PC-9 (cell line): ENCODE results near the gene C6orf15. TPM values are rescaled to one million over a fixed set of nuclear protein-coding genes. Genes with fewer than 3 reads are reported as not detected.

Source experiments
- BruUV-seq: library from RNA; stranded (reverse); fragments of 400-500 nt; replicated peaks from 2 replicates; lab custom pipeline; 2021; lab: Mats Ljungman, UMichigan
- CTCF ChIA-PET: fragments of 300-600 bp; sonication (Branson Sonifier 250); formaldehyde crosslinking; loops from one replicate; lab custom pipeline; 2022; ENCODE audit warnings: antibody characterized with exemption; lab: Charles Lee
- POLR2A ChIA-PET: fragments of 300-600 bp; sonication (Branson Sonifier 250); formaldehyde crosslinking; loops from one replicate; lab custom pipeline; 2022; ENCODE audit warnings: antibody characterized with exemption; ENCODE audit not compliant: unreplicated experiment; lab: Charles Lee
- DNase-seq, 2 experiments: peaks; one replicate each; pipeline versions ENCODE4 v3.0.0 to v3.0.0-alpha.2; 2015 to 2022; ENCODE audit warnings: mixed read lengths in 1 of 2
- H2AFZ ChIP-seq: fragments of 200-600 bp; sonication (generic); 2 replicates; pipeline ENCODE4 v1.8.1; 2017; ENCODE audit warnings: antibody characterized with exemption
- H3F3A ChIP-seq: fragments of 200-600 bp; sonication (generic); 2 replicates; pipeline ENCODE4 v1.8.1; 2017; ENCODE audit warnings: antibody characterized with exemption, mild to moderate bottlenecking, low read depth; ENCODE audit not compliant: insufficient read depth
- H3K27ac ChIP-seq: fragments of 200-600 bp; sonication (generic); 2 replicates; pipeline ENCODE4 v1.6.1; 2016; ENCODE audit warnings: mixed run types
- H3K27me3 ChIP-seq: fragments of 200-600 bp; sonication (generic); 2 replicates; pipeline ENCODE4 v1.6.1; 2016; ENCODE audit warnings: low read depth, mixed run types; ENCODE audit not compliant: insufficient read depth
- H3K36me3 ChIP-seq: fragments of 200-600 bp; sonication (generic); 2 replicates; pipeline ENCODE4 v1.6.1; 2016; ENCODE audit warnings: low read depth, mixed run types
- H3K4me1 ChIP-seq: fragments of 200-600 bp; sonication (generic); replicated peaks from 2 replicates; pipeline ENCODE4 v1.6.1; 2016; ENCODE audit warnings: mixed run types; ENCODE audit not compliant: insufficient read depth
- H3K4me2 ChIP-seq: fragments of 200-600 bp; sonication (generic); 2 replicates; pipeline ENCODE4 v1.6.1; 2017; ENCODE audit warnings: mixed run types
- H3K4me3 ChIP-seq: fragments of 200-600 bp; sonication (generic); 2 replicates; pipeline ENCODE4 v1.6.1; 2016; ENCODE audit warnings: mixed run types
- H3K79me2 ChIP-seq: fragments of 200-600 bp; sonication (generic); 2 replicates; pipeline ENCODE4 v1.6.1; 2017; ENCODE audit warnings: low read depth, mixed run types
- H3K9me2 ChIP-seq: fragments of 200-600 bp; sonication (generic); 2 replicates; pipeline ENCODE4 v1.8.1; 2017; ENCODE audit warnings: mild to moderate bottlenecking; ENCODE audit not compliant: insufficient read depth
- H3K9me3 ChIP-seq: fragments of 200-600 bp; sonication (generic); 2 replicates; pipeline ENCODE4 v1.8.1; 2016; ENCODE audit warnings: low read depth; ENCODE audit not compliant: insufficient read depth
- H4K20me1 ChIP-seq: fragments of 200-600 bp; sonication (generic); 2 replicates; pipeline ENCODE4 v1.8.1; 2017; ENCODE audit not compliant: insufficient read depth
- CTCF ChIP-seq: fragments of 200-600 bp; sonication (generic); conservative IDR thresholded peaks from 2 replicates; pipeline ENCODE4 v1.6.1; 2017; ENCODE audit warnings: mixed run types, antibody characterized with exemption, mild to moderate bottlenecking, moderate library complexity
- EZH2 ChIP-seq: fragments of 200-600 bp; sonication (generic); IDR thresholded peaks from 2 replicates; pipeline ENCODE4 v1.8.0; 2017; ENCODE audit warnings: antibody characterized with exemption, low read depth
- intact Hi-C: fragments of 100-400 bp; cut with micrococcal nuclease; formaldehyde crosslinking; loops from one replicate; pipeline ENCODE4 v1.10.0; 2022; ENCODE audit not compliant: unreplicated experiment
- total RNA-seq: library from RNA; stranded (reverse); gene quantifications from 2 replicates; pipeline ENCODE4 v1.2.3, GENCODE V29; 2021

The C6orf15 gene
- total RNA-seq, 1 experiment from 2014 or later = 21.6 TPM

GRCh38 chr6:31107052-31107451, 5.3 kb downstream of the C6orf15 start:
- no peak overlapping the region for H3K4me3 ChIP-seq
- H3K79me2 ChIP-seq = no peaks in the 10 kb centered on the region
- no peaks in the 10 kb centered on the region for H3K9me3 ChIP-seq
- no peaks in the 10 kb centered on the region for H3K27me3 ChIP-seq
- H3F3A ChIP-seq = no peaks in the 10 kb centered on the region
- H3K4me2 ChIP-seq = no peak overlapping the region
- H3K4me1 ChIP-seq = peaks cover 7% of the 10 kb centered on the region
- no peak overlapping the region for H3K27ac ChIP-seq
- no peaks in the 10 kb centered on the region for H3K9me2 ChIP-seq
- POLR2A ChIA-PET = no interaction called here
- H3K36me3 ChIP-seq = no peaks in the 10 kb centered on the region
- no peak for DNase-seq
- CTCF ChIA-PET = no interaction called here
- H2AFZ ChIP-seq = no peak overlapping the region
- intact Hi-C loops = no loop called here
- no TSS peak for BruUV-seq
- no peak for TF ChIP-seq CTCF
- TF ChIP-seq EZH2 = no peak
- no peaks in the 10 kb centered on the region for H4K20me1 ChIP-seq

DNA sequence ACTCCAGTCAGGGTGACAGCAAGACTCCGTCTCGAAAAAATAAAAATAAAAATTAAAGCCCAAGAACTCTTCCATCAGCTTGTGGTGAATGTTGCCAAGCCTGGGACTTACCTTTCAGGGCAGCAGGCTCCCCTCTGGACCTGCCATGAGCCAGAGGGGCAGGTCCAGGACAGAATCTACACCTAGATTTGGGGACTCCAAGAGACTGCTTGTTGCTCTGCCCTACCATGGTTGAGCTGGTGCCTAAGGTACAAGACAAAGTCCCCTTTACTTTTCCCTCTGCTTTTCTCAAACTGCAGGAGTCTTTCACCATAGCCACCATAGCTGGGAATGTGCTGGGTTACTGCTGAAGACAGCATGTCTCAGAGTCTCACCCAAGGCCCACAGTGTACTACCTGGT, 9.2 kb downstream of the C6orf15 start:
- BruUV-seq = no TSS peak
- intact Hi-C loops = no loop called here
- Histone ChIP-seq H3K4me2 (no peak overlapping the region), H4K20me1 (no peaks in the 10 kb centered on the region), H3K4me3 (no peak overlapping the region), H3K27ac (no peak overlapping the region), H3K4me1 (no peaks in the 10 kb centered on the region), H3K9me2 (no peaks in the 10 kb centered on the region), H3K79me2 (no peaks in the 10 kb centered on the region), H3K36me3 (no peaks in the 10 kb centered on the region), H2AFZ (no peak overlapping the region), H3F3A (peaks cover 5% of the 10 kb centered on the region; the same call in 1 of the 2 replicates), H3K27me3 (no peaks in the 10 kb centered on the region), H3K9me3 (no peaks in the 10 kb centered on the region)
- TF ChIP-seq EZH2 (no peak), CTCF (no peak)
- no peak for DNase-seq
- ChIA-PET CTCF (interaction anchor here (0.6 to 1.5 kb wide), 3 partner anchors 11 to 44 kb away, joined by 3 to 4 read pairs (median 4); no protein-coding TSS in a partner anchor), POLR2A (interaction anchor here (0.6 kb wide), 1 partner anchor 320 kb away, joined by 4 read pairs; no protein-coding TSS in a partner anchor)

DNA sequence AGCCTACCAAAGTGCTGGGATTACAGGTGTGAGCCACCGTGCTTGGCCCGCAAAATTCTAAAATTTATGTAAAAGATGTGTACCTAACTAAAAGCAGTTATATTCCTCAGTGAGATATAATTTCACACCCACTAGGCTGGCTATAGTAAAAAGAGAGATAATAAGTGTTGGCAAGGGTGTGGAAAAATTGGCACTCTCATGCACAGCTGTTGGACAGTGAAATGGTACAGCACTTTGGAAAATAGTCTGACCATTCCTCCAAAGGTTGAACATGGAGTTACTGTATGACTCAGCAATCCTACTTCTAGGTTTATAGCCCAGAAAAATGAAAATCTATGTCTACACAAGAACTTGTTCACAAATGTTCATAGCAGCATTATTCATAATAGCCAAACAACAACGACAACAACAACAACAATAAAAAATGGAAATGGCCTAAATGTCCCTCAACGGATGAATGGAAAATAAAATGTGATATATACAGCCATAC, 13.9 kb downstream of the C6orf15 start:
- POLR2A ChIA-PET = no interaction called here
- intact Hi-C loops = no loop called here
- TF ChIP-seq CTCF (no peak), EZH2 (no peak)
- H3K79me2 ChIP-seq = no peaks in the 10 kb centered on the region
- H3K27ac ChIP-seq = no peak overlapping the region
- H2AFZ ChIP-seq = no peak overlapping the region
- H3K36me3 ChIP-seq = no peaks in the 10 kb centered on the region
- BruUV-seq = no TSS peak
- H3K4me1 ChIP-seq = peaks cover 10% of the 10 kb centered on the region
- H3K4me2 ChIP-seq = no peak overlapping the region
- H3K27me3 ChIP-seq = no peaks in the 10 kb centered on the region
- no peak for DNase-seq
- no peaks in the 10 kb centered on the region for H3K9me3 ChIP-seq
- CTCF ChIA-PET = no interaction called here
- no peaks in the 10 kb centered on the region for H3K9me2 ChIP-seq
- H4K20me1 ChIP-seq = no peaks in the 10 kb centered on the region
- peaks cover 5% of the 10 kb centered on the region; the same call in 1 of the 2 replicates for H3F3A ChIP-seq
- H3K4me3 ChIP-seq = no peak overlapping the region
